VCaP (cell line): ENCODE results near the gene DLK1.

Source experiments
- H3K27ac ChIP-seq: fragments of 450-650 bp; 2 replicates; pipeline ENCODE4 v1.5.1; 2017
- CTCF ChIP-seq: fragments of 450-650 bp; conservative IDR thresholded peaks from 2 replicates; pipeline ENCODE4 v1.5.1; 2017; ENCODE audit warnings: mild to moderate bottlenecking, moderate library complexity

Gene DLK1

GRCh38 chr14:100765296-100765695 lies 38.6 kb downstream of the DLK1 start:
- no peak for TF ChIP-seq CTCF
- H3K27ac ChIP-seq = no peak overlapping the region

- no peak overlapping the region for H3K27ac ChIP-seq
- no peak for TF ChIP-seq CTCF
Observed at GRCh38 chr14:100765991-100766390, 39.3 kb downstream of the DLK1 start.

GRCh38 chr14:100767003-100767787 lies 40.5 kb downstream of the DLK1 start:
- no peak overlapping the region for H3K27ac ChIP-seq
- no peak for TF ChIP-seq CTCF

- no peak for TF ChIP-seq CTCF
- no peak overlapping the region for H3K27ac ChIP-seq
Observed at GRCh38 chr14:100767788-100768536, 41.3 kb downstream of the DLK1 start.

- TF ChIP-seq CTCF = no peak
- H3K27ac ChIP-seq = no peak overlapping the region
Observed at GRCh38 chr14:100769035-100769939, 42.6 kb downstream of the DLK1 start.

GRCh38 chr14:100770046-100770445 lies 43.4 kb downstream of the DLK1 start:
- H3K27ac ChIP-seq = no peak overlapping the region
- TF ChIP-seq CTCF = no peak
